Brain pericyte (primary cell): ENCODE results near the gene GLT6D1.

ENCODE experiments used
- DNase-seq: peaks from one replicate; pipeline ENCODE4 v3.0.0-alpha.2; 2012; ENCODE audit warnings: low read depth, low spot score

GLT6D1 gene

DNA sequence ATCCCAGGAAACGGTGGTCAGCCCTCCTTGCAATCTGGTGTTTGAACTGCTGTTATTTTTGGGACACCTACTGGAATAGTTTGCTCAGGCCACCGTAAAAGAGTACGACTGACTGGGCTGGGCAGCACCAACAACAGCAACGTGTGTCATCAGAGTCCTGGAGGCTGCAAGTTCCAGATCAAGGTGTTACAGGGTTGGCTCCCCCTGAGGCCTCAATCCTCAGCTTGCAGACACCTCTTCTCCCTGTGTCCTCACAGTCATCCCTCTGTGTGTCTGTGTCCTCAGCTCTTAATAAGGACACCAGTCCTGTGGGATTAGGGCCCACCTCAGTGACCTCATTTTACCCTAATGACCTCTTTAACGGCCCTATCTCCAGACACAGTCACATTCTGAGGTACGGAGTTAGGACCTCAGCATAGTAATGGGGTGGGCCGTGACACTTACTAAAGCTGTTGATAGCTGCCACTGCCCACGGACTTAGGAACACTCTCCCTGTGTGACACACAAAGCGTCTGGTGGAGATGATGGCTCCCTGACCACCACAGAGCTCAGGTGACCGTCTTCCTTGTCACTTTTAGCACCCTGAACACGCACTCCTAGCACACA, 16.8 kb downstream of the GLT6D1 start:
- DNase-seq = no peak

DNA sequence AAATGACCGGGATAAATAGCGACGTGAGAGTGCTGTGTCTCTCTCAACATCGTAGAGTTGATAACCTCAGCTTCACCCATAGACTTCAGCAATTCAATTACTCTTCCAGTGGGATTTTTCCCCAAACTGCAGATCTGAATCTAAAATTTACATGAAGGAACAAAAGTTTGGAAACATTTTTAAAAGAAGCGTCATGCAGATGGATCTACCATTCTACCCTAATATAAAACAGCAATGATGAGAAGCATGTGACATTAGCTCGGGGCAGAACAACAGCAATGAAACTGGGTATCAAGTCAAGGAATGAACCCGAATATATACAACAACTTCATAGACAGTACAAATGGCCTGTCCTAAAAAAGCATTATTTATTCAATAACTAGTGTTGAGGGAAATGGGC, 18.8 kb downstream of the GLT6D1 start:
- DNase-seq = no peak

DNA sequence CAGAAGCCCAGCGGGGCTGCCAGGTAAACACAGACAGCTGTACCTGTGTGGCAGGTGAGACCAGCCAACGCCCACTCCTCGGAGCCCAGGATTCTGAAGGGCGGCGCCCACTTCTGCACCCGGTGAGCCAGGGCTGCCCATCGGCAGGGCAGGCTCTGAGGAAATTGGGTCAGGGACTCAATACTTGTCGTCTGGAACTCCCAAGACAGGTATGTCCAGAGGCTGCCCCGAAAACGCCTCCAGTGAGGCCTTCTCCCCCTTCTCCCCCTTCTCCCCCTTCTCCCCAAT, 19.8 kb downstream of the GLT6D1 start:
- DNase-seq = no peak

DNA sequence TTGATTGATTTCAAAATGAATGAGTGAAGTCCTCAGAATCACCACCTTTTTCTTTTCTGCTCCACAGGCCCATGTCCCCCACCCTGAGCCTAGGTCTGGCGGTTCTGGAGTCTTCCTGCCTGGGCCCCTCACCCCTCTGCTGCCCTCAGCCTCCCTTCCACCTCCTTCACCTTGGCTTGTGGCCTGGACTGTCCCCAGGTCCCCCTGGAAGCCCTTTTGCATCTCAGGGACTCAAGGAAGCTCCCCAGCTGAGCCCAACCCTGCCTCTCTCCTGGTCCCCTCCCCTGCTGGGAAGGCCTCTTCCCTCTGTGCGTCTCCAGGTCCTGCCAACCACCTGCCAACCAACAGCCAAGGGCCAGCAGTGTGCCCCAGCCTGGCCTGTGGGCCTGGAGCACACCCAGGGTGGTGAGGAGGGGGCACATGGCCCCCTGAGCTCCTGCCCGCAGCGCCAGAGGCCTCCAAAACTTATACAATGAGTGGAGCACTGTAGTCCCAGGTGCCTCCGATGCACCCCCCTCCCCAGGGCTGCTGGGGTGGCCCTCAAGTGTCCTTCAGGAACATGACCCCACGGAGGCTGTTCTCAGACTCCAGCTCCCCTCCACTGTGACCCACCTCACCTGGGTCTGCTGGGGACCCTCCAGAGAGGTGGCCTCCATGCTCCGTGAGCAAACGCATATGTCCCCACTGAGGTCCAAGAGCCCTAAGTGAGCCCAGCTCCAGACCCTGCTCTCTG, 20.3 kb downstream of the GLT6D1 start:
- DNase-seq = no peak

DNA sequence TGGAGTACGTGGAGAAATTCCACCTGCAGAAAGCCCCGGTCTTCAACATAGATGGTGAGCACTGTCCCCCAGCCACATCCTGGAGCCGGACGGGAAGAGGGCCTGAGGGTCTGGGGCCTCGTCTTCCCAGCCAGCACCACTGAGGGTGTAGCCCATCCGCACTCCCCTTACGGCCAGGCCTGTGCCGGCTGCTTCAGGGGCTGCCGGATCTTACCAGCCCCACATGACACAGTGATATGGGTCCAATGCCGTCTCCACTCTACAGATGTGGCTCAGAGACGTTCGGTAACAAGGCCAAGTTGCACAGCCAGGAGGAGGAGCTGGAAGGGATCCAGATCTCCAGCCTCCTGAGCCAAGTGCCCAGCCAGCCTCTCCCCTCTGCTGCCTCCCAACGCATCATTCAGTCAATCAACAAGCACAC, 21.3 kb downstream of the GLT6D1 start:
- DNase-seq = no peak

DNA sequence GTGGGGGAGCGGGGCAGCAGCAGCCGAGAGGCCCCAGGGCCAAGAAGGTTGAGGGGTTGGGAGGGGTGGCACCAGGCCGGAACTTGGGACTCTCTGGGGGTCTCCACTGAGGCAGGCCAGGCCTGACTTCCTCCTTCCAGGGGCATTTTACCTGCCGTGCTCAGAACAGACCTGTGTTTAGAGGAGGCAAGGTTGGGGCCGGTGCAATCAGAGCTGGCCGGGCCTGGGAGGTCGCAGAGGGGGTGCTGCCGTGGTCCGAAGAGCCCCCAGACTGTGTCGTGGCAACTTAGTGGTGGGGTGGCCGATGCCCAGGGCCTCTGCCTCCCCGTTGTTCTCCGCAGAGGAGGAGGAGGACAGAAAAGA, 21.8 kb downstream of the GLT6D1 start:
- DNase-seq = no peak

DNA sequence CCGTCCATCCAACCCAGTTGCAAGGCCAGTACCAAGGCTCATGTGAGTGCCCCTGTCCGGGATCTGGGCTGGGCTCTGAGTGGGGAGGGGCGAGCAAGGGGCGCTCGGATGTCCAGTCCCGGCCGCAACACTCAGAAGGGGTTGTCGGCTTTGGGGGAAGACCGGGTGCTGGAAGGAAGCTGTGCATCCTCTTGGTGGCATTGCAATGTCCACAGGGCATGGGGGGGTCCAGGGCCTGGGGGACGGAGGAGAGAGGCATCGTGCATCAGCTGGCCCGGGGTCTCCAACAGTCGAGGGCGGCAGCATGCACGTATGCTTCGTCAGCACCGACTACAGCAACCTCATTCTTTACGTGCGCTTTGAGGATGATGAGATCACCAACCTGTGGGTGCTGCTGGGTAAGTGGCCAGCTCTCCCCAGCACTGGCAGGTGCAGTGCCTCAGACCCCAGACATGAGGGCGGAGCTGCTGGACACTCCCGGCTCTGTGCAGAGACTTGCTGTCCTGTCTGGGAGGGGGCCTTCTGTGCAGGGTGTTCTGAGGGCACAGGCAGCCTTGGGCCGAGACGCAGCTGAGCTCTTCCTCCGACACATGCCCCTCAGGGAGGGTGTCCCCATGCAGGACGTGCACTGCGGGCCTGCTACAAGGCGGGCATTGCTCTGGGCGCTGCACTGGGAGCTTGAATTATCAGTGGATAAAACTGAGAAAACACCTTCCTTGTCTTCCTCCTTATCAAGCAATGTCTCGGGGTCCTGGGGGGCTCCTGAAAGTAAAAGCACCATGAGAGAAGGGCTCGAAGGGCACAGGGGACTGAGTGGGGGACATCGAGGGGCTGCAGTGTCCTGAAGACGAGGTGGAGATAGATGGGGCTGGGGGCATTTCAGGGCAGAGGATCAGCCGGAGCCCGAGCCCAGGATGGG, 22.5 kb downstream of the GLT6D1 start:
- no peak for DNase-seq

DNA sequence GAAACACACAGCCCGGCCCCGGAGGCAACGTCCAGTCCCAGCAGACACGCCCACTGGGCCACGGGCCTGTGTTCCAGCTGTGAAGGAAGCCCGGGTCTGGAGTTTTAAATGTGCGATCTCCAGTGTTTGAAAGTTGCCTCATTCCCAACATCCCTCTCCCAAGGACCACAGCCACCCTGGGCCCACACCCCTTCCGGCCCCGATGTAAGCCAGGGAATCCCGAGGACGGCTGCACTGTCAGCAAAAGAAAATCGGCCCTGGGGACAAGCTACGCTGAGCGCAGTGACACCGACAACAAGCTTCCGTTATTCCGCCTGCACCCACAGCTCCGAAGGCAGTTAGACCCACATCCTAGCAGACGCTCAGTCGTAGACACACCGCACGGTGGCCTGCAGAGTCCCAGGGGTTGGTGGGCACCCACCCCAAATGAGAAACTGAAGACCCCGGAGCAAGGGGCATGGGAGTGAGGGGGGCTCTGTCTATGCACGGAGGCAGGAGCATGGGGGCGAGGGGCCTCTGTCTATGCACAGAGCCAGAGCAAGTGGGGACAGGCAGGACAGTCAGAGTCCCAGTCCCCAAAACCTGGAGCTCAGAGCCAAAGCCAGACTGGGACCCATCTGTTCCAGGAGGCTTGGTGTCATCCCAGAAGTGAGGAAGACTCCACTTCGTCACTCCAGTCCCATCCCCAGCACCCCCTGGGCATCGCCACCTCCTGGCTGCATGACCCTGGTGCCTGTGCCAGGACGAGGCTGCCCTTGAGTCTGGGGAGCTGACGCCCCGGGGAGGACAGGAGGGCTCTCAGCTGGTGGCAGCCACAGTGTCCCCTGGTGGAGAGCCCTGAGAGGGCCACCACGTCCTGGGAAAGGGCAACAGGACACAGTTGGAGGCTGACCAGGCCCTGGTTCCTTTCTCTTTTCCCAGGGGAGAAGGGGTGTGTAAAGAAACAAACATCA, 23.4 kb downstream of the GLT6D1 start:
- no peak for DNase-seq

DNA sequence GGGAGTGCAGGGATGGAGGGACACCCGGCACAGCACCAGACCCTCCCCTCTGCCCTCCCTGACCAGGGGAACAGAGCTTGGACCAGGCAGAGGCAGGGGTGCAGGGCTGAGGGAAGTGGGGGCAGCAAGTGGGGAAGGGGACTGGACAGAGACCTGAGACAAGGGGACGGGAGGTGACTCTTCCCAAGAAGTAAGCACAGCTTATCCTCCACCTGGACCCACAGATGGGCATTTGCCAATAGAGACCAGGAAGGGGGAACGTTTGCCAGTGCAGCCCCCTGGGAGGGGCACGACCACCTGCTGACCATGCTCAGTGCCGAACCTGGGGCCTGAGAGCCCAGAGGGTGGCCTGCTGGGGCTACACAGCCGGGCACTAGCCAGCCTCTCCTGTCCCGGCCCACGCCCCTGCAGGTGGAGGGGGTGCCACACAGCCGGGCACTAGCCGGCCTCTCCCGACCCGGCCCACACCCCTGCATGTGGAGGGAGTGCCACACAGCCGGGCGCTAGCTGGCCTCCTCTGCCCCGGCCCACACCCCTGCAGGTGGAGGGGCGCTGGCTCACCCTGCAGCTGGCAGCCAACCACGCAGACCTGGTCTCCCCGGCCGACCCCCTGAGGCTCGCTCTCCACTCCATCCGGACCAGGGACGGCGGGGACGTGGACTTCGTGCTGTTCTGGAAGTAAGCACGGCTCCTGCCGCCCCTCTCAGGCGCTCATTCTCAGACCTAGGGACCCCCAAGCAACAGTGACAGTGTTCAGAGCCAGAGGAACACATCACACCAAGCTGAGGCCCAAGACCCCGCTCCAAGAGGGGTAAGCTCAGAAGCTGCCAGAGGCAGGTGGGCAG, 24.3 kb downstream of the GLT6D1 start:
- DNase-seq = no peak

DNA sequence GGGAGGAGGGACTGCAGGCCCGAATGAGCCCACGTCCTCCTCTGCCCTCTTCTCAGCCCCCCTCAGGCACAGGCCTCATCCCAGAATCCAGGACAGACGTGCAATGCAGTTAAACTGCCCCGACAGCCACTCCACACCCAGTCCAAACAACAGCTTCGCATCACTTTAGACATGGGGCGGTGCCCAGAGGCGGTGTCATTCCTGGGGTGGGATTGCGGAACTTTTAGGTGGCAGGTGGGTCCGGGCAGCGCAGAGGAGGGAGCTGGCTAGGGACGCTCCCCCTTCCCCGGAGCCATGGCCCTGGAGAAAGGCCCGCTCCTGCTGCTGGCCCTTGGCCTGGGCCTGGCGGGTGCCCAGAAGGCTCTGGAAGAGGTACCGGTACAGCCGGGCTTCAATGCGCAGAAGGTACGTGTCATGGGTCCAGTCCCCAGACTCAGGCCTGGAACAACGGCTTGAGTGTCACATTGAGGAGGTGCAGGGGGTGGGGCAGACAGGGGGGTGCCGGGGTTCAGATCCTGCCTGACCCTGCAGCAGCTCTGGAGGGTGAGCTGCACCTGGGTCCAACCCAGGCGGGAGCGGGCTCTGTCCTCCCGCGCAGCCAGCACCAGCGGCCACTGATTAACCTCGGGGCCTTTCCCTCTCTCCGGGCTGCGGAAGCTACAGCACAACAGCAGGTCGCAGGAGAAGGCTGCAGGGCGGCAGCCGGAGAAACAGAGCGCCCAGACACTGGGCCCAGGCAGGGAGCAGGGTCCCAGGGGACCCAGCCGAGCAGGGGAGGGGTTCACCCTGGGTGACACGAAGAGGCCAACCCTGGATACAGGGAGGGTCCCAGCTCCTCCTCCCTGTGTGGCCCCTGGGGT, 25.2 kb downstream of the GLT6D1 start:
- DNase-seq = no peak

DNA sequence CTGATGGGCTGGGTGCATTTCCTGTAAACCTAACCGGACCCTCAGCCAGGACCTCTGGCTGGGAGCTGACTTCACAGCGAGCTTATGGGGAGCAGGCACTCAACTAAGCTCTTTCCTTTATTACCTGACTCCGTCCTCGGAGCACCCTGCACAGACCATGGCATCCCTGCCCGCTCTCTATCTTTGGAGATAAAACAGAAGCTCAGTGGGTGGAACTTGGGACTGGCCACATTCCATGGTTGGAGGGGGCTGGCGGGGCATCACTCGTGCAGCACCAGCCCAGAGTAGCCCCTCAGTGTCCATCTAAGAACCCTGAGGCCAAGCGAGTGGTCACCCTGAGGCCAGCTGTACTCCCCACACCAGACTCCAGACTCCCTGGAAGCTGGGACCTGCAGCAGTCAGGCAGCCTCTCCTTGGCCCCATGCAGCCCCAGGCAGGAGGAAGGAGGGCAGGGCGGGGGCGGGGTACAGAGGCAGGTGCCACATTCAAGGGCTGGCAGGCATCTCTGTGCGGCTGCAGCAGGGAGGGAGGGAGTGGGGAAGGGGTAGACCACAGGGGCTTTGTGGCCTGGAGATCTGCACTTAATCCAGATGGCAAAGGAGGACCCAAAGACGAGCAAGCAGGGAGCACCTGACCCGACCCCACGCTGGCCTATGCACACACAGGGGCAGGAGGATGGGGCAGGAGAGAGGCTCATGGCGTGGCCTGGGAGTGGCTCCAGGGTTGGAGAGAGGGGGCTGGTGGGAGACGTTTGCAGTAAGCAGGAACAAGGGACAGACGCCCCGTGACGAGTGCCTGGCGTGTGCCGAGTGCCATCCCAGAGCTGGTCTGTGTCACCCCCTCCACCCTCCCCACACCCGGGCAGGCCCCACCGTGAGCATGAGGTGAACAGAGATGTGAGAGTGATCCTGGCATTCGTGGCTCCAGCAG, 26.1 kb downstream of the GLT6D1 start:
- DNase-seq = no peak

DNA sequence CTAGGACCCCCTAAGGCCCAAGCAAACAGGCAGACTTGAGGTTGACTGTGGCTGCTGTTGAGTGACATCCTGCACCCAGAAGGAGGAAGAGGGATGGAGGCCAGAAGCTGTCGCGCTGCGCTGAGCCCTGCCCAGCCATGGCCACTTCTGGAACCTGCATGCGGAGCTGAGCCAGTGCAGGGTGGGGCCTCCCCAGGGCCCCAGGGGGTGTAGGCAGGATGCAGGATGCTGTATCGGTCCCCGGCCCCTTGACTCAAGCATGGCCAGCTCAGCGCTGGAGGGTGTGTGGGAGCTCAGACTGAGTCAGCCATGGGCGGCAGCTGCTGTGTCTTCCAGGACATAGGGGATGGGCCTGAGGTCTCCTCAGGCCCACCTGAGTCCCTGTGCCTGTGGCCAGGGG, 26.9 kb downstream of the GLT6D1 start:
- no peak for DNase-seq

DNA sequence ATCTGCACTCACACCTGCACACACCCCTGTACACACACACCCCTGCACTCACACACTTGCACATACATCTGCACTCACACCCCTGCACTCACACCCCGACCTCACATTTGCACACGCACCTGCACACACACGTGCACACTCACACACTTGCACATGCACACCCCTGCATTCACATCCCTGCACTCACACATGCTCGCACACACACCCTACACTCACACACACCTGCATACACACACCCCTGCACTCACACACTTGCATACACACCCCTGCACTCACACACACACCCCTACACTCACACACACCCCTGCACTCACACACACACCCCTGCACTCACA, 27.5 kb downstream of the GLT6D1 start:
- DNase-seq = no peak

DNA sequence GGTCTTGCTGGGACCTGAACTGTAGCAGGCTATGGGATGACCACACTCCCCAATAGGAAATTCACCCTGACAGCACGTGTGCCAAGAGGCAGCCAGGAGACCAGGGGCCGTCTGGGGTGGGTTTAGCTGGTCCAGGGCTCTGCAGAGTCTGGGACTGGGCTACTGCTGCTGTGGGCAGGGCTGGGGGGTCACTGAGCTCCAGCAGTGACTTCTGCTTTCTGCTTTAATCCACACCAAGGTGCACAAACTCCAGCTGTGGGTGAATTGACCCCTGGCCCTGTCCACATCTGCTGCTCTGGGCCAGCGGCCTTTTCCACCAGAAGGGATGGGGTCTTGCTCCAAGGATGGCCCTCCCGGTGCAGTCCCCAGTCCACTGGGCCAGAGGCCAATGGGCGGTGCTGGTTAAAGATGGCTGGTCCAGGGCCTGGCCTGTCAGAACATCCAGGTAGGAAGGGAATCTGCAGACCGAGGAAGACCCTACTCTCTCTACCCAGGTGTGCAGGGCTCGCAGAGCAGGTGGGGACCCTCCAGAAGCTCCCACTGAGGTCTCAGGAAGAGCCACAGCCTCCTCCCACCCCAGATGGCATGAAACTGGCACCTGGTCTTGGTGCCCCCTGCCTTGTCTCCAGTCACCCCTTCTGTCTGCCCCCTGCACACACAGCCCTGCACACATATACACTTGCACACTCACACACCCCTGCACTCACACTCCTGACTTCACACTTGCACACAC, 28.0 kb downstream of the GLT6D1 start:
- no peak for DNase-seq

DNA sequence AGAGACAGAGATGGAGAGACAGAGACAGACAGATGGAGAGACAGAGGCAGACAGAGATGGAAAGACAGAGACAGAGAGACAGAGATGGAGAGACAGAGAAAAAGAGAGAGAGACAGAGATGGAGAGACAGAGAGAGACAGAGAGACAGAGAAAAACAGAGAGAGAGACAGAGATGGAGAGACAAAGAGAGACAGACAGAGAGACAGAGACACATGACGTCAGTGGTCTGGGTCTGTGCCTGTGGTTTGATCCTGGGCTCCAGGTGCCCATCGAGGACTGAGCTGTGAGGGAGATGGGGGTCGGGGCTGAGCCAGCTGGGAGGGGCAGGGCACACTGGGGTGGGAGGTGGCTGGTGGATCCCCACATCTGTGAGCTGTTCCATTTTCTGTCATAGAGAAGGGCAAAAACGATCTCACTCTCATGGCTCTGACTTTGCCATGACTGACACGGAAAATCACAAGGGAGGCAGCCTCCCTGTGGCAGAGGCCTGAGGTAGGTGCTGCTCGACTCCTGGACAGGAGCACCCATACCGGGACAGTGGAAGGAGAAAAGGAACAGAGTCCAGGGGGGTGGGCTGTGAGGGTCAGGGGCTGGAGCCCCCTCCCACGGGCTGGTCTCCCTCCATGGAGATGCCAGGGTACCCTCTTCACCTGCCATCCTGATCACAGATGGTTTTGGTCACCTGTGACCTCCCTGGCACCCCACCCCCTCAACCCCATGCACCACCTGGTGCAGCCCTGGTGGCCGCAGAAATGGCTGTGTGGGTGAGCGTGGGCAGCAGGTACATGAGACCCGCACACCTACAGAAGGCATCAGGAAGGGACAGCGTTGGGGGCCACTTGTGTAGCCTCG, 28.8 kb downstream of the GLT6D1 start:
- DNase-seq = no peak

DNA sequence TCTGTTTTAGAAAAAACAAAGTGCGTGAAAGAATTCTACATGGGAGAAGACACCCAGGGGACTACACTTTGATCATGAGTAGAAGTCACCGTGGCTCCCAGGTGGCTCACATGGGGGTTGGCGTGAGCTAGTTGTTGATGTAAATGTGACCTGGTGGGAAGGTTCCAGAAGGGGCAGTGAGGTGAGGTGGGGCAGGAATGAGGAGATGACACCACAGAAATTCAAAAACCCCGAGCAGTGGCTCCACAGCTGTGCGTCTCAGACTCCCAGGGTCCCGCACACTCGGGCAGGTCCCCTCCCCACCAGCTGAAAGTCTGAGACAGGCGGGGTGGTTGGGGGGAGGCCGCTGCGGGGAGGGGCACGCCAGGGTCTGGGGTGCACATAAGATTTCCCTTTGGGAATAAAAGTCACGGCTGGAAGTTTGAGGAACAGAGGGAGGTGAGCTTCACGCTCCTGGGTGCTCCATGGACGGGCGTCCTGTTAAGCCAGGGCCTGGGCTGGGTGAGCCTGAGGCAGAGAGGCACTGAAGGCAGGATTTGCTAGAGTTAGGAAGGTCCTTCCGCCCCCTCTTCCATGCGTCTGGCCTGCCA, 29.9 kb downstream of the GLT6D1 start:
- DNase-seq = no peak

DNA sequence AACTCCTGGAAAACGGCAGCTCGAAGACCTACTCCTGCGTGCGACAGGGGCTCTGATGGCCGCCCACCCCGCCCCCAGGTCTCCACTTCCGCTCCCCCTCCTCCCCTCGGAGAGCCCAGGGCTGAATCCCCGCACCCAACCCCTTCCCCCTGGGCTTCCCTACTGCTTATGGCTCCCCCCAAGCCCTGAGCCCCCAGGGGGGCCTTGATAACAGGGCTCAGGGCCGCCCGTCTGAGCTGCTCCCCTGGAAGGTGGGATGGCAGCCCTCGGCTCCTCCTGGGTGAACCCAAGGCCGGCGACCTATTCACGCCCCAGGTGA, 30.4 kb downstream of the GLT6D1 start:
- no peak for DNase-seq
